Small intestine (tissue), 7 donors: Measurements from ENCODE around the gene PRKAG2. TPM values are rescaled to one million over a fixed set of nuclear protein-coding genes. Genes with fewer than 3 reads are reported as not detected.

Experiments used
- DNase-seq, 2 donors: peaks; one replicate each; pipeline versions ENCODE4 v3.0.0 to v3.0.0-alpha.2; 2013
- FAIRE-seq: peaks from 2 replicates; lab custom pipeline; 2012; peaks lifted over from hg19 to GRCh38; lab: Jason Lieb, UNC
- H3K27ac ChIP-seq, 3 donors: one replicate each; pipeline ENCODE4 v1.5.1; 2013; ENCODE audit warnings: low read length in 2 of 3, mild to moderate bottlenecking in 2 of 3, control low read depth in 1 of 3, inconsistent platforms in 1 of 3, low read depth in 1 of 3, moderate library complexity in 1 of 3
- H3K27me3 ChIP-seq, 3 donors: one replicate each; pipeline ENCODE4 v1.6.1; 2013; ENCODE audit warnings: low read length in 3 of 3, inconsistent platforms in 1 of 3; ENCODE audit not compliant: control insufficient read depth in 3 of 3, insufficient read depth in 3 of 3
- H3K36me3 ChIP-seq, 3 donors: one replicate each; pipeline ENCODE4 v1.6.1; 2013; ENCODE audit warnings: low read length in 3 of 3, inconsistent platforms in 1 of 3, low read depth in 1 of 3, mild to moderate bottlenecking in 1 of 3, moderate library complexity in 1 of 3; ENCODE audit not compliant: control insufficient read depth in 3 of 3, insufficient read depth in 2 of 3
- H3K4me1 ChIP-seq, 3 donors: one replicate each; pipeline ENCODE4 v1.6.1; 2013; ENCODE audit warnings: low read length in 2 of 3, inconsistent platforms in 1 of 3, low read depth in 1 of 3, mild to moderate bottlenecking in 1 of 3, moderate library complexity in 1 of 3; ENCODE audit not compliant: control insufficient read depth in 3 of 3, insufficient read depth in 2 of 3
- H3K4me3 ChIP-seq, 3 donors: one replicate each; pipeline ENCODE4 v1.5.1; 2013; ENCODE audit warnings: low read length in 3 of 3, control low read depth in 1 of 3, inconsistent platforms in 1 of 3, low read depth in 1 of 3, mild to moderate bottlenecking in 1 of 3, moderate library complexity in 1 of 3
- H3K9me3 ChIP-seq, 2 donors: one replicate each; pipeline ENCODE4 v1.6.1; 2013; ENCODE audit warnings: low read depth in 1 of 2, low read length in 1 of 2; ENCODE audit not compliant: control insufficient read depth in 2 of 2, insufficient read depth in 1 of 2
- WGBS, 3 donors: extraction: QIAGEN DNeasy Blood & Tissue Kit; methylation state at CpG; one replicate each; pipeline ENCODE4 v1.1.7; 2013; 5-methylcytosine and 5-hydroxymethylcytosine counted together
- polyA plus RNA-seq, 4 donors: library from polyadenylated mRNA; stranded (reverse) in 3 of 4; unstranded in 1 of 4; fragments of 200-250 nt in 3 of 4; fragments of 120-200 nt in 1 of 4; gene quantifications; one replicate each; pipeline versions ENCODE4 v1.2.1 to v1.2.3, GENCODE V29; 2013
- donor health status: healthy with polysubstance abuse.
- donor health status: control.
- donor health status: control.
- donor health status: Bipolar disorder and iron deficiency.
- donor health status: healthy.

PRKAG2 gene
- polyA plus RNA-seq, 4 donors, result 26.3 to 57.9 (median 49.4) TPM

GRCh38 chr7:151806952-151807775, 69.8 kb downstream of the PRKAG2 start:
- WGBS, 3 donors, result 83 to 86% (median 85%) methylated on average over 19 of the region's 19 CpGs
- Histone ChIP-seq H3K27me3 (no peaks in the 10 kb centered on the region), H3K27ac (peak overlapping the region; percentile 68 to 98 (median 94)), H3K36me3 (peaks cover 0 to 31% (median 0%) of the 10 kb centered on the region in 3 donors), H3K4me3 (no peak overlapping the region), H3K4me1 (peaks cover 7 to 93% (median 20%) of the 10 kb centered on the region in 3 donors), H3K9me3 (peaks cover 0 to 23% of the 10 kb centered on the region in 2 donors)
- DNase-seq, result no peak
- FAIRE-seq, result no peak

GRCh38 chr7:151806204-151806603, 70.7 kb downstream of the PRKAG2 start:
- DNase-seq, result peak; percentile 77 to 91
- H3K4me3 ChIP-seq, result no peak overlapping the region
- no peaks in the 10 kb centered on the region for H3K27me3 ChIP-seq
- peaks cover 10 to 95% (median 24%) of the 10 kb centered on the region in 3 donors for H3K4me1 ChIP-seq
- H3K36me3 ChIP-seq, result peaks cover 0 to 36% (median 0%) of the 10 kb centered on the region in 3 donors
- FAIRE-seq, result no peak
- peak overlapping the region; percentile 68 to 98 (median 94) for H3K27ac ChIP-seq
- H3K9me3 ChIP-seq, result peaks cover 0 to 23% of the 10 kb centered on the region in 2 donors
- WGBS, 3 donors, result 8 to 51% (median 33%) methylated on average over 8 of the region's 8 CpGs

GRCh38 chr7:151805191-151805590, 71.7 kb downstream of the PRKAG2 start:
- Histone ChIP-seq H3K27me3 (no peaks in the 10 kb centered on the region), H3K36me3 (peaks cover 0 to 39% (median 0%) of the 10 kb centered on the region in 3 donors), H3K9me3 (peaks cover 0 to 23% of the 10 kb centered on the region in 2 donors), H3K4me1 (peaks cover 10 to 89% (median 22%) of the 10 kb centered on the region in 3 donors), H3K4me3 (no peak overlapping the region), H3K27ac (peak overlapping the region in 2 of 3 donors; percentile 94 to 98)
- DNase-seq (no peak), FAIRE-seq (no peak)
- WGBS, 3 donors, result 82 to 92% (median 85%) methylated on average over 6 of the region's 6 CpGs

- Histone ChIP-seq H3K36me3 (peaks cover 0 to 42% (median 0%) of the 10 kb centered on the region in 3 donors), H3K27ac (peak overlapping the region in 1 of 3 donors; percentile 98), H3K27me3 (no peaks in the 10 kb centered on the region), H3K4me3 (no peak overlapping the region), H3K9me3 (peaks cover 0 to 23% of the 10 kb centered on the region in 2 donors), H3K4me1 (peaks cover 10 to 85% (median 17%) of the 10 kb centered on the region in 3 donors)
- FAIRE-seq, result no peak
- DNase-seq, result no peak
- 95 to 98% (median 98%) methylated on average over 9 of the region's 9 CpGs for WGBS, 3 donors
These were observed 72.2 kb downstream of the PRKAG2 start for GRCh38 chr7:151804756-151805155.

GRCh38 chr7:151803841-151804240, 73.1 kb downstream of the PRKAG2 start:
- DNase-seq (no peak), FAIRE-seq (no peak)
- H3K27ac ChIP-seq, result peak overlapping the region in 2 of 3 donors; percentile 36 to 98
- peaks cover 0 to 23% of the 10 kb centered on the region in 2 donors for H3K9me3 ChIP-seq
- 59 to 78% (median 65%) methylated on average over 8 of the region's 8 CpGs for WGBS, 3 donors
- H3K4me1 ChIP-seq, result peaks cover 10 to 76% (median 11%) of the 10 kb centered on the region in 3 donors
- H3K4me3 ChIP-seq, result no peak overlapping the region
- peaks cover 0 to 42% (median 0%) of the 10 kb centered on the region in 3 donors for H3K36me3 ChIP-seq
- H3K27me3 ChIP-seq, result no peaks in the 10 kb centered on the region

GRCh38 chr7:151802469-151802846, 74.5 kb downstream of the PRKAG2 start:
- peaks cover 0 to 17% of the 10 kb centered on the region in 2 donors for H3K9me3 ChIP-seq
- peaks cover 6 to 71% (median 8%) of the 10 kb centered on the region in 3 donors for H3K4me1 ChIP-seq
- no peak overlapping the region for H3K4me3 ChIP-seq
- H3K27ac ChIP-seq, result peak overlapping the region; percentile 83 to 98 (median 97)
- FAIRE-seq (no peak), DNase-seq (peak in 1 of 2 donors; percentile 85)
- no peaks in the 10 kb centered on the region for H3K27me3 ChIP-seq
- peaks cover 0 to 38% (median 0%) of the 10 kb centered on the region in 3 donors for H3K36me3 ChIP-seq
- WGBS, 3 donors, result 34 to 65% (median 48%) methylated on average over 5 of the region's 5 CpGs

- H3K4me3 ChIP-seq, result no peak overlapping the region
- peak overlapping the region; percentile 83 to 98 (median 97) for H3K27ac ChIP-seq
- FAIRE-seq (no peak), DNase-seq (peak; percentile 89 to 95)
- H3K27me3 ChIP-seq, result no peaks in the 10 kb centered on the region
- H3K9me3 ChIP-seq, result peaks cover 0 to 12% of the 10 kb centered on the region in 2 donors
- H3K36me3 ChIP-seq, result peaks cover 0 to 38% (median 0%) of the 10 kb centered on the region in 3 donors
- WGBS, 3 donors, result 38 to 68% (median 53%) methylated on average over 15 of the region's 15 CpGs
- H3K4me1 ChIP-seq, result peaks cover 4 to 71% (median 7%) of the 10 kb centered on the region in 3 donors
These were observed 75.0 kb downstream of the PRKAG2 start for GRCh38 chr7:151801782-151802468.

- FAIRE-seq, result no peak
- H3K4me1 ChIP-seq, result peaks cover 4 to 71% (median 13%) of the 10 kb centered on the region in 3 donors
These were observed 75.6 kb downstream of the PRKAG2 start for GRCh38 chr7:151801291-151801690.

More at GRCh38 chr7:151801291-151801690, 75.6 kb downstream of the PRKAG2 start:
- no peak for DNase-seq
- no peak overlapping the region for H3K4me3 ChIP-seq
- 96 to 97% (median 96%) methylated on average over 5 of the region's 5 CpGs for WGBS, 3 donors
- peaks cover 0 to 38% (median 0%) of the 10 kb centered on the region in 3 donors for H3K36me3 ChIP-seq
- no peaks in the 10 kb centered on the region for H3K27me3 ChIP-seq
- H3K27ac ChIP-seq, result peak overlapping the region in 2 of 3 donors; percentile 97 to 98
- peaks cover 0 to 12% of the 10 kb centered on the region in 2 donors for H3K9me3 ChIP-seq
